Femur (tissue), 1 donor: Measurements from ENCODE around the gene EN2.

ENCODE experiments used
- DNase-seq: peaks from one replicate; pipeline ENCODE4 v3.0.0-alpha.2; 2017

Gene EN2

DNA sequence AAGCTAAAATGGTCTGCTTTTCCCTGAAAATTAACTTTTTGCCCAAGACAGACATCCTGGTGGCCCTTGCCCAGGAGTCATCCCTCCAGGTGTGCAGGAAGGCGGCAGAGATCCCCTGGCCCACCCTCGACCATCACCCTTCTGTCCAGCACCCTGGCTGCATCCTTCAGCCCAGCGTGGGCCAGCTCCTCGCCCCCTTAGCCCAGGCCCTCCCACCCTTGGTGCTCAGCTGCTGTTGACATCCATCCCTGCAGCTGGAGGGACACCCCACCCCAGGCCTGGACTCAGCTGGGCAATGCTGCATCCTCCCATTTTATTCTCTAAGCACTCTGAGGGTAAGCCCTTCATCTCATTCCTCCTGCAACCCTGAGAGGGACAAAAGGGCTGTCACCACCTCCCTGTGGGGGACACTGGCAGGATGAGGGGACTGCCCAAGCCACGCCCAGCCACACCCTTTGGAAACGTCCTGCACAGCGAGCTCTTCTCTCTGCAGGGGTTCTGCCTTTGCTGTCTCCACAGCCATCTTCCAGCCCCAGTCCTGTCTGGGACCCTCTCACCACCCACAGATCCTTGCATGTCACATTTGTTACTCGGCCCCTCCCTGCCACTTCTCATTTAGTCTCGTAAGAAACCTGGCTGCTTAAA is 30.7 kb downstream of the EN2 start:
- no peak for DNase-seq

DNA sequence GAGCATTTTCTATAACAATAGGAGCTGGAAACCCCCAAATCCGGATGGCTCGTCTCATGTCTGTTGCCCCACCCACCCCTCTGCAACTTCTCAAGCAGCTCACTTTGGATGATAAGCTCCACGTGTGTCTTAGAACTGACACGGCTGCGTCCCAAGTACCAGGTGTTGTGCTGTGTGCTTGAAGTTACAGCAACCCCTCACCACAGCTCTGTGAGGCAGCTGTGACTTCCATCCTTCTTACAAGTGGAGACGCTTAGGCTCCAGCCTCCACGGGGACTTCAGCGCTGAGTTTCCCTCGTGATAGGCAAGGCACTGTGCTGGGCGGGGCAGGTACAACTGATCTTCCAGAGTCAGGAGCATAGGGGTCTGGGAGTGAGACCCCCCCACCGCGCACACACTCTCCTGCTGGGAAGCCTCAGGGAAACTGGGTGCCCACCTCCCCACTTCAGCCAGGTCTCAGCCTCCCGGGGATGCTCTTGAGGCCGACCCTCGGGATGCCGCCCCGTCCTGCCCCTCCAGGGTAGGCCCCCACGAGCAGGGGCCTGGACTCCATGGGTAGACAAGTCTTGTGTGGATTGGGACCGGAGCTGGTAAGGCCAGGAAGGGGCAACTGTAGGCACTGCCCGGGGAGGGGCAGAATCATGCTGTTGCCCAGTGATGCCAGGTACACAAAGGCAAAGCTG is 31.4 kb downstream of the EN2 start:
- DNase-seq = no peak

DNA sequence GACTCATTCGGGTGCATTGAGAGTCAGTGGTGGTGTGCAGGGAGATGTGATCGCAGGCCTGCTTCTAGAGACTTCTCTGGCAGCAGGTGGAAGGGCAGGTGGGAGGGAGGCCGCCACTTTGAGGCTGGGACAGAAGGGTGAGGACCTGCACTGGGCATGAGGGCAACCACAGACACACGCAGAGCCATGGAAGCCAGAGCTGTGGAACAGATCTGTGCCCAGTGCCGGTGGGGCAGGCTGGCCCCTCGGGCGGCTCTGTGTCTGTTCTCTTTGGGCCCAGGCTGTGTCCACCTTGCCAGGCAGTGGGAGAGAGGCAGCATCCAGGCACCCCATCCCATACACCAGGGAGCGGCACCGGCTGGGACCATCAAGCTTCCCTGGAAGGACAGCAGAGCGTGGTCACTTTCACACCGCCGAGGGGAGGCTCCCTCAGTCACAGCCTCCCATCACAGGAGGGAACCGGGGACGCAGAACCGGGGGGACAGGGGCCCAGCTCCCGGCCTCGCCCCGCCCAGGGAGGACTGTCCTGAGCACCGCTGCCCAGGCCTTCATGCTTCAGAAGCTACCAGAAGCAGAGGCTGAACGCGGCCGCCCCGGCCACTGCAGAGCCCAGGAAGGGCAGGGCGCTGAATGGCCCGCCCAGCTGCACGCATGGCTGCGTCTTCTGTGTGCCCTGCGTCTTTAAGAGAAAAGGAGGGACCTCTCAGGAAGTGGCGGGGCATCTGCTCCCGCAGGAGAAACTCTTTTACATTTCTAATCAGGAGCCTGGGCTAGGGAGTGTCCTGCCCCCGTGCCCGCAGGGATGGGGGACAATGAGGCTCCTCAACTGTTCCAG is 32.1 kb downstream of the EN2 start:
- DNase-seq = no peak

DNA sequence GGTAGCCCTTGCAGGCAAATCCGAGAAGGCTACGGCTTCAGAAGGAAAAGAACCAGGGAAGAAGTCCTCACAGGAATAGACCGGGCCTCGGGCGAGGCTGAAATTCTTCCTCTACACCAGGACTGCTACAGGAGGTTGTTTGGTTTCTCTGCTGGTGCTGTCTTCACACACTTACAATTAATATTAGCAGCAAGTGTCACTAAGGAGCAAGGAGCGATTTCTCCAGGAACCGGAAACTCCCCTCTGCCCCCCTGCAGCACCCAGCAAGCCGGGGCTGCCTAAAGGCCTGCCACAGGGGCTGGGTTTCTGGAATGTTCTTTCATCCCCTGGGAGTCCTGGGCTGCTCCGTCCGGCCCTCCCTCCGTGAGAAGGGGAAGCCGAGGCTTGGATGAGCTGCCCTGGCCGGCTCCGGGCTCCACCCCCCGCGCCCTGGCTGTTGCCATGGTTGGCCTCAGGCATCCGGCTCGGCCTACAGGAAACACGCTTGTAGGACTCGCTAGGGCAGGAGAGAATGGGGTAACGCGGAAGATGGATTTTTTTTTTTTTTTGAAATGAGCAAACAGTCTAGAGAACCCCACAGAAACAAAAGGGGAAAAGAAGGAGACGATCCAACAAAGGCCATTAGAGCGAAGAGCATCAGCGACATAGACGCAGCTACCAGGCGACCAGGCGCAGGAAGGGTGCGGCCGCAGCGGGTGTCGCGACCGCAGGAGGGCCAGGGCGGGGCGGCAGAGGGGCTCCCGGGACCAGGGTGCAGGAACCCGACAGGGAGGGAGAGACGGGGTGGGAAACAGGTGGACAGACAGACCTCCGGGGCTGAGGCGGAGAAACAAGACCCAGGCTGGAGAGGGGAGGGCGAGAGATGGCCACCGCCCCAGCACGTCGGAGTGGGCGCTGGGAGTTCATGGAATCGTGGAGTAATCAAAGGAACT is 33.0 kb downstream of the EN2 start:
- DNase-seq = peak; percentile 63

- DNase-seq = no peak
Measured at GRCh38 chr7:155491812-155492211, 33.9 kb downstream of the EN2 start.

DNA sequence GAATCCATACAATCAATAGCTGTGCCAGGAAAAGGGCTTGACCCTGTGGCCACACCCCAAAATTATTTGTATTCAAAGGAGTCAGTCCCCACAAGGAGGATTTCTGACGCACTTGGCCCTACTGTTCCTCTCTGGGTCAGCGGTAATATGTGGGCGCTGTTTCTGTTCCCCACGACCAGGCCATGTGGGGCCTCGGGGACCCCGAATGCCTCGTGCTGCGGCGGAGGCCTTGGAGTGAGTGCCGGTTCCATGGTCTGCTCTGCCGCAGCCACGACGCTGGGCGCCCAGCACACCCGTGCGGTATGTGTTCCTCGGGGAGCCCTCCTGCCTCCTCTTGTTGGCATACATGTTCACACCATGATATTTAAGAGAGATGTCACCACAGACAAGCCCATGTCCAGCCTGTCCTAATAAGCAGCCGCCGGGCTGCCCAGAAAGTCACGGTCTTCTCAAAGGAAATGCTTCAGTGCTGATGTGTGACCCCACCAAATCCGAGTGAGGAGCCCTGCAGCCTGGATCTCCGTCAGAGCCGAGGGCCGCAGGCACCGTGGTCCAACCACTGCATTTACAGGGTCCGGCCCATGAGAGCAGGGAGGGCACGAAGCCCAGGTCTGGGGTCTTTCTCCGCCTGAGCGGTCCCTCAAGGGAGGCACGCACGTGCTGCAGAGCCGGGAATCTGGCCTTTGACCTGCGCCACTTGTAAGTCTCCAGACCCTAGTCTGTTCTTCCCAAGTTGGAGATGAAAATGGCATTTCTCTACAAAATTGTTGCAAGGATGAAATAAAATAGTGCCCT is 36.0 kb downstream of the EN2 start:
- no peak for DNase-seq

DNA sequence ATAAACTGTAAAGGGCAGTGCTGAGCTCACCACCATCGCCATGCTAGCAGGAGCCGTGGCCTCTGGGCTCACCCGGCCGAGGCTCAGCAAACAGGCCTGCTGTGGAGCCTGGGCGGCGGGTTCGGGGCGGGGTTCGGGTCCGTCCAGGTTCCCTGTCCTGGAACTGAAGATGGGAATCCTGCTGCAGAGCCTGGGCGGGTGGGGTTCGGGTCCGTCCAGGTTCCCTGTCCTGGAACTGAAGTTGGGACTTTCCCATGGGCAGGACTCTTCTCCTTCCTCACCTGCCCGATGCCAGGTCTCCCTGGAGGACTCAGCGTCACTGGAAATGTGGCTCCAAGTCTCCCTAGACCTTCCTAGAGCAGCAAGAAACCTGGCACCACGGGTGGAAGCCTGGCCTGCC is 36.6 kb downstream of the EN2 start:
- no peak for DNase-seq

GRCh38 chr7:155495440-155496248 is 37.7 kb downstream of the EN2 start:
- no peak for DNase-seq

- DNase-seq = no peak
Measured at GRCh38 chr7:155496267-155497005, 38.5 kb downstream of the EN2 start.

- no peak for DNase-seq
Measured at GRCh38 chr7:155497149-155497901, 39.4 kb downstream of the EN2 start.

GRCh38 chr7:155505422-155505793 is 47.5 kb downstream of the EN2 start:
- DNase-seq = no peak

GRCh38 chr7:155506854-155507337 is 49.0 kb downstream of the EN2 start:
- no peak for DNase-seq

- DNase-seq = no peak
Measured at GRCh38 chr7:155507576-155507975, 49.6 kb downstream of the EN2 start.

GRCh38 chr7:155508376-155509358 is 50.7 kb downstream of the EN2 start:
- no peak for DNase-seq

- DNase-seq = no peak
Measured at GRCh38 chr7:155509359-155509724, 51.4 kb downstream of the EN2 start.

- DNase-seq = no peak
Measured at GRCh38 chr7:155509725-155510551, 52.0 kb downstream of the EN2 start.
